WTC11 (cell line): ENCODE data around the gene FAM227B. TPM values are rescaled to one million over a fixed set of nuclear protein-coding genes. Genes with fewer than 3 reads are reported as not detected.
"Not testable (repeated sequence)": the region's sequence is repeated elsewhere in the genome, so short reads cannot be mapped to it uniquely, and the experiment has no call there.

ENCODE experiments used
- ATAC-seq: fragments of 200-7000 bp; cut with Tn5 transposase; 2 replicates; pipeline ENCODE4 v1.10.0; 2021; ENCODE audit warnings: mild to moderate bottlenecking, moderate library complexity
- CTCF ChIA-PET: fragments of 300-600 bp; sonication (Branson Sonifier 250); formaldehyde crosslinking; loops from one replicate; lab custom pipeline; 2021; ENCODE audit warnings: antibody characterized with exemption; lab: Charles Lee
- POLR2A ChIA-PET: fragments of 350-600 bp; sonication (Branson Sonifier 250); formaldehyde crosslinking; loops from one replicate; lab custom pipeline; 2021; ENCODE audit warnings: antibody characterized with exemption; lab: Charles Lee
- DNase-seq: peaks from one replicate; pipeline ENCODE4 v3.0.0; 2021; ENCODE audit warnings: low spot score
- H3K27ac Mint-ChIP-seq: 2 replicates; pipeline ENCODE4 v1.8.0; 2021; ENCODE audit warnings: mixed read lengths
- H3K27me3 Mint-ChIP-seq: 2 replicates; pipeline ENCODE4 v1.8.0; 2021; ENCODE audit warnings: low read depth, mild to moderate bottlenecking, moderate library complexity, mixed read lengths
- H3K36me3 Mint-ChIP-seq: 2 replicates; pipeline ENCODE4 v1.8.0; 2021; ENCODE audit warnings: mixed read lengths
- H3K4me1 Mint-ChIP-seq: 2 replicates; pipeline ENCODE4 v1.8.0; 2022; ENCODE audit warnings: mixed read lengths
- H3K4me3 Mint-ChIP-seq: 2 replicates; pipeline ENCODE4 v1.8.0; 2021; ENCODE audit warnings: mild to moderate bottlenecking, moderate library complexity, mixed read lengths
- H3K9me3 Mint-ChIP-seq: 2 replicates; pipeline ENCODE4 v1.8.0; 2021; ENCODE audit warnings: mixed read lengths
- ATF1 ChIP-seq: sonication (generic); formaldehyde crosslinking; IDR thresholded peaks from 2 replicates; pipeline ENCODE4 v1.8.1; 2023; ENCODE audit warnings: mild to moderate bottlenecking, moderate library complexity, missing genetic modification reagents
- CDX4 ChIP-seq: fragments of 250-450 bp; sonication (Bioruptor Pico); IDR thresholded peaks from 2 replicates; pipeline ENCODE4 v1.9.0; 2021; ENCODE audit warnings: moderate library complexity, mild to moderate bottlenecking, inconsistent platforms, borderline replicate concordance
- EMX1 ChIP-seq: fragments of 250-450 bp; sonication (Bioruptor Pico); IDR thresholded peaks from 2 replicates; pipeline ENCODE4 v1.8.0; 2021; ENCODE audit warnings: mild to moderate bottlenecking
- FOXJ3 ChIP-seq: sonication (generic); formaldehyde crosslinking; IDR thresholded peaks from 2 replicates; pipeline ENCODE4 v1.9.0; 2021; ENCODE audit warnings: missing genetic modification reagents, mild to moderate bottlenecking, borderline replicate concordance
- FOXK1 ChIP-seq: sonication (generic); formaldehyde crosslinking; IDR thresholded peaks from 2 replicates; pipeline ENCODE4 v1.8.0; 2022; ENCODE audit warnings: mild to moderate bottlenecking, moderate library complexity, missing genetic modification reagents
- HMGA2 ChIP-seq: fragments of 250-450 bp; sonication (Bioruptor Pico); IDR thresholded peaks from 2 replicates; pipeline ENCODE4 v1.4.0; 2021; ENCODE audit warnings: mild to moderate bottlenecking, moderate library complexity
- KAT7 ChIP-seq: sonication (generic); formaldehyde crosslinking; IDR thresholded peaks from 2 replicates; pipeline ENCODE4 v1.8.1; 2023; ENCODE audit warnings: missing genetic modification reagents, mild to moderate bottlenecking, borderline replicate concordance
- NR3C1 ChIP-seq: sonication (generic); formaldehyde crosslinking; conservative IDR thresholded peaks from 2 replicates; pipeline ENCODE4 v1.8.1; 2023; ENCODE audit warnings: low read depth, mild to moderate bottlenecking, missing genetic modification reagents
- PRRX2 ChIP-seq: fragments of 250-450 bp; sonication (Bioruptor Pico); IDR thresholded peaks from 2 replicates; pipeline ENCODE4 v1.8.0; 2021; ENCODE audit warnings: mild to moderate bottlenecking
- USF1 ChIP-seq: sonication (generic); formaldehyde crosslinking; IDR thresholded peaks from 2 replicates; pipeline ENCODE4 v1.8.0; 2022; ENCODE audit warnings: mild to moderate bottlenecking, missing genetic modification reagents
- USF2 ChIP-seq: sonication (generic); formaldehyde crosslinking; IDR thresholded peaks from 2 replicates; pipeline ENCODE4 v1.8.1; 2023; ENCODE audit warnings: mild to moderate bottlenecking, missing genetic modification reagents, moderate library complexity
- ZNF232 ChIP-seq: sonication (generic); formaldehyde crosslinking; IDR thresholded peaks from 2 replicates; pipeline ENCODE4 v1.8.0; 2022; ENCODE audit warnings: mild to moderate bottlenecking, missing genetic modification reagents
- ZNF263 ChIP-seq: sonication (generic); formaldehyde crosslinking; IDR thresholded peaks from 2 replicates; pipeline ENCODE4 v1.8.1; 2022; ENCODE audit warnings: low read depth, mild to moderate bottlenecking, moderate library complexity, missing genetic modification reagents
- ZNF396 ChIP-seq: fragments of 250-450 bp; sonication (Bioruptor Pico); IDR thresholded peaks from 2 replicates; pipeline ENCODE4 v1.8.0; 2021; ENCODE audit warnings: mild to moderate bottlenecking, moderate library complexity, borderline replicate concordance
- total RNA-seq: library from RNA; stranded (reverse); gene quantifications from 3 replicates; pipeline ENCODE4 v1.2.3, GENCODE V29; 2021
- TF ChIP-seq, protein P1 (sequence below): fragments of 200-600 bp; IDR thresholded peaks from 2 replicates; pipeline ENCODE4 v1.8.0; 2022; ENCODE audit warnings: antibody characterized with exemption
- TF ChIP-seq, protein P2 (sequence below): sonication (generic); formaldehyde crosslinking; IDR thresholded peaks from 2 replicates; pipeline ENCODE4 v1.8.1; 2023; ENCODE audit warnings: mild to moderate bottlenecking, missing genetic modification reagents, moderate library complexity
- TF ChIP-seq, protein P3 (sequence below): sonication (generic); formaldehyde crosslinking; IDR thresholded peaks from 2 replicates; pipeline ENCODE4 v1.8.1; 2022; ENCODE audit warnings: low read depth, missing genetic modification reagents, borderline replicate concordance
- TF ChIP-seq, protein P4 (sequence below): sonication (generic); formaldehyde crosslinking; IDR thresholded peaks from 2 replicates; pipeline ENCODE4 v1.8.1; 2022; ENCODE audit warnings: missing genetic modification reagents, borderline replicate concordance

The FAM227B gene
- total RNA-seq, 1 experiment from 2014 or later = 6.8 TPM

DNA sequence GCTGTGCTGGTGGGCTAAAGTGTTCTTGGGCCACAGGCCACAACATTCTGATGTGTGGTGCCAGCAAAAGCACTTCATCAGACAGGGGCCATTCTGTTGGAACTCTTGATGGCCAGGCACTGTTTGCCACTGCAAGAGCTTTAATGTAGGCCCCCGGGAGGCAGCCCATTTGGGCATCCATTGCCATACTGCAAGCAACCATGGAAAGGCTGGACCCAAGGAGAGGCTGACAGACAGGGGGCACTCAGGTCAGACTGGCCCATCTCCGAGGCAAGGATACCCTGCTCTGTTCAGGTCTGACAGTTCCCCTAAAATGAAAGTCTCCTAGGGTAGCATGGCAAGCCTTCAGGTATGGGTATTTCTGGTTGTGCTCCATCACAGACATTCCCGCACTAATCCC lies 64.2 kb downstream of the FAM227B start (continued):
- TF ChIP-seq, protein P1, sequence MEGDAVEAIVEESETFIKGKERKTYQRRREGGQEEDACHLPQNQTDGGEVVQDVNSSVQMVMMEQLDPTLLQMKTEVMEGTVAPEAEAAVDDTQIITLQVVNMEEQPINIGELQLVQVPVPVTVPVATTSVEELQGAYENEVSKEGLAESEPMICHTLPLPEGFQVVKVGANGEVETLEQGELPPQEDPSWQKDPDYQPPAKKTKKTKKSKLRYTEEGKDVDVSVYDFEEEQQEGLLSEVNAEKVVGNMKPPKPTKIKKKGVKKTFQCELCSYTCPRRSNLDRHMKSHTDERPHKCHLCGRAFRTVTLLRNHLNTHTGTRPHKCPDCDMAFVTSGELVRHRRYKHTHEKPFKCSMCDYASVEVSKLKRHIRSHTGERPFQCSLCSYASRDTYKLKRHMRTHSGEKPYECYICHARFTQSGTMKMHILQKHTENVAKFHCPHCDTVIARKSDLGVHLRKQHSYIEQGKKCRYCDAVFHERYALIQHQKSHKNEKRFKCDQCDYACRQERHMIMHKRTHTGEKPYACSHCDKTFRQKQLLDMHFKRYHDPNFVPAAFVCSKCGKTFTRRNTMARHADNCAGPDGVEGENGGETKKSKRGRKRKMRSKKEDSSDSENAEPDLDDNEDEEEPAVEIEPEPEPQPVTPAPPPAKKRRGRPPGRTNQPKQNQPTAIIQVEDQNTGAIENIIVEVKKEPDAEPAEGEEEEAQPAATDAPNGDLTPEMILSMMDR = no peak
- TF ChIP-seq FOXK1 (CRISPR knock-in tag) (no peak), USF2 (CRISPR knock-in tag) (no peak), USF1 (CRISPR knock-in tag) (no peak), CDX4 (no peak), PRRX2 (CRISPR knock-in tag) (no peak)

GRCh38 chr15:49550342-49550741 lies 70.3 kb downstream of the FAM227B start:
- POLR2A ChIA-PET, H3K4me3 Mint-ChIP-seq, H3K4me1 Mint-ChIP-seq, H3K27me3 Mint-ChIP-seq, DNase-seq, CTCF ChIA-PET, H3K36me3 Mint-ChIP-seq, H3K27ac Mint-ChIP-seq, ATAC-seq: not testable (repeated sequence)
- H3K9me3 Mint-ChIP-seq = peaks cover 30% of the 10 kb centered on the region

- no peak overlapping the region for H3K27ac Mint-ChIP-seq
- ChIA-PET CTCF (no interaction called here), POLR2A (no interaction called here)
- peaks cover 6% of the 10 kb centered on the region; the same call in 1 of the 2 replicates for H3K4me1 Mint-ChIP-seq
- no peak for ATAC-seq
- TF ChIP-seq KAT7 (CRISPR knock-in tag) (no peak), HMGA2 (CRISPR knock-in tag) (no peak), ZNF396 (CRISPR knock-in tag) (no peak), ATF1 (CRISPR knock-in tag) (no peak)
- H3K27me3 Mint-ChIP-seq = peaks cover 3% of the 10 kb centered on the region; the same call in 1 of the 2 replicates
- H3K4me3 Mint-ChIP-seq = no peak overlapping the region
- H3K9me3 Mint-ChIP-seq = peaks cover 18% of the 10 kb centered on the region
- H3K36me3 Mint-ChIP-seq = no peaks in the 10 kb centered on the region
- no peak for DNase-seq
Measured at GRCh38 chr15:49538520-49538919, 82.1 kb downstream of the FAM227B start.

DNA sequence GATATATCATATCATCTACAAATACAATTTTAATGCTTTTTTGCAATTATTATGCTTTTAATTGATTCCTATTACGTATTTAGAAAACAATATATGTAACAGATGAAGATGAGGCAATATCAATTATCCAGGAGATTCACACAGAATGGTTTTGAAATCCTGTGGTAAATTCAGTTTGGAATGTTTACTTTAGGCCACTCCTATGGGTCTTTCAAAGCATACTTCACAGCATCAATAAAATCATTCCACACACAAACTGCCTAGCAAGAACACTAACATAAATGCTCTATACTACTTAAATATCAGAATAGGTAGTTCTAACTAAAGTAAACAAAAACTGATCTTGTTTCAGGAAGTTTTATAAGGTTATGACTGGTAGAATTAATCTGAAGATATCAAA lies 90.5 kb downstream of the FAM227B start:
- CTCF ChIA-PET = no interaction called here
- Mint-ChIP-seq H3K4me3 (no peak overlapping the region), H3K27me3 (no peaks in the 10 kb centered on the region; the same call in 1 of the 2 replicates), H3K4me1 (no peaks in the 10 kb centered on the region), H3K27ac (no peak overlapping the region), H3K36me3 (peaks cover 2% of the 10 kb centered on the region; the same call in 1 of the 2 replicates), H3K9me3 (peaks cover 22% of the 10 kb centered on the region)
- POLR2A ChIA-PET = no interaction called here
- ATAC-seq (no peak), DNase-seq (no peak)
- no peak for TF ChIP-seq HMGA2 (CRISPR knock-in tag)
- TF ChIP-seq FOXK1 (CRISPR knock-in tag) = no peak
- no peak for TF ChIP-seq ZNF263 (CRISPR knock-in tag)
- no peak for TF ChIP-seq ATF1 (CRISPR knock-in tag)
- no peak for TF ChIP-seq NR3C1
- TF ChIP-seq, protein P2, sequence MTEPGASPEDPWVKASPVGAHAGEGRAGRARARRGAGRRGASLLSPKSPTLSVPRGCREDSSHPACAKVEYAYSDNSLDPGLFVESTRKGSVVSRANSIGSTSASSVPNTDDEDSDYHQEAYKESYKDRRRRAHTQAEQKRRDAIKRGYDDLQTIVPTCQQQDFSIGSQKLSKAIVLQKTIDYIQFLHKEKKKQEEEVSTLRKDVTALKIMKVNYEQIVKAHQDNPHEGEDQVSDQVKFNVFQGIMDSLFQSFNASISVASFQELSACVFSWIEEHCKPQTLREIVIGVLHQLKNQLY (CRISPR knock-in tag) = no peak
- no peak for TF ChIP-seq FOXJ3 (CRISPR knock-in tag)
- TF ChIP-seq ZNF396 (CRISPR knock-in tag) = no peak
- no peak for TF ChIP-seq ZNF232 (CRISPR knock-in tag)
- TF ChIP-seq EMX1 (CRISPR knock-in tag) = no peak
- TF ChIP-seq, protein P3, sequence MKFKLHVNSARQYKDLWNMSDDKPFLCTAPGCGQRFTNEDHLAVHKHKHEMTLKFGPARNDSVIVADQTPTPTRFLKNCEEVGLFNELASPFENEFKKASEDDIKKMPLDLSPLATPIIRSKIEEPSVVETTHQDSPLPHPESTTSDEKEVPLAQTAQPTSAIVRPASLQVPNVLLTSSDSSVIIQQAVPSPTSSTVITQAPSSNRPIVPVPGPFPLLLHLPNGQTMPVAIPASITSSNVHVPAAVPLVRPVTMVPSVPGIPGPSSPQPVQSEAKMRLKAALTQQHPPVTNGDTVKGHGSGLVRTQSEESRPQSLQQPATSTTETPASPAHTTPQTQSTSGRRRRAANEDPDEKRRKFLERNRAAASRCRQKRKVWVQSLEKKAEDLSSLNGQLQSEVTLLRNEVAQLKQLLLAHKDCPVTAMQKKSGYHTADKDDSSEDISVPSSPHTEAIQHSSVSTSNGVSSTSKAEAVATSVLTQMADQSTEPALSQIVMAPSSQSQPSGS = no peak
- TF ChIP-seq, protein P4, sequence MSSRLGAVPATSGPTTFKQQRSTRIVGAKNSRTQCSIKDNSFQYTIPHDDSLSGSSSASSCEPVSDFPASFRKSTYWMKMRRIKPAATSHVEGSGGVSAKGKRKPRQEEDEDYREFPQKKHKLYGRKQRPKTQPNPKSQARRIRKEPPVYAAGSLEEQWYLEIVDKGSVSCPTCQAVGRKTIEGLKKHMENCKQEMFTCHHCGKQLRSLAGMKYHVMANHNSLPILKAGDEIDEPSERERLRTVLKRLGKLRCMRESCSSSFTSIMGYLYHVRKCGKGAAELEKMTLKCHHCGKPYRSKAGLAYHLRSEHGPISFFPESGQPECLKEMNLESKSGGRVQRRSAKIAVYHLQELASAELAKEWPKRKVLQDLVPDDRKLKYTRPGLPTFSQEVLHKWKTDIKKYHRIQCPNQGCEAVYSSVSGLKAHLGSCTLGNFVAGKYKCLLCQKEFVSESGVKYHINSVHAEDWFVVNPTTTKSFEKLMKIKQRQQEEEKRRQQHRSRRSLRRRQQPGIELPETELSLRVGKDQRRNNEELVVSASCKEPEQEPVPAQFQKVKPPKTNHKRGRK = no peak
